Activated CD8-positive, alpha-beta T cell treated with anti-CD3 and anti-CD28 coated beads, Interleukin-2, amount 10 ng/mL, durations not matched to agents 7 days and 5 days (primary cell): ENCODE measurements around the gene TNNI2. TPM values are rescaled to one million over a fixed set of nuclear protein-coding genes. Genes with fewer than 3 reads are reported as not detected.

Source experiments
- ATAC-seq: fragments of 150-1000 bp; cut with Tn5 transposase; one replicate; pipeline ENCODE4 v1.10.0; 2021; ENCODE audit warnings: moderate library complexity
- CTCF ChIA-PET: fragments of 350-600 bp; sonication (Branson Sonifier 250); formaldehyde crosslinking; loops from one replicate; lab custom pipeline; 2021; ENCODE audit warnings: antibody characterized with exemption; lab: Charles Lee
- POLR2A ChIA-PET: fragments of 350-600 bp; sonication (Branson Sonifier 250); formaldehyde crosslinking; loops from one replicate; lab custom pipeline; 2021; ENCODE audit warnings: antibody characterized with exemption; lab: Charles Lee
- DNase-seq: peaks from one replicate; pipeline ENCODE4 v3.0.0-alpha.2; 2020
- H3K27ac Mint-ChIP-seq: one replicate; pipeline ENCODE4 v1.8.0; 2021; ENCODE audit warnings: mild to moderate bottlenecking, mixed read lengths
- H3K27me3 Mint-ChIP-seq: one replicate; pipeline ENCODE4 v1.8.0; 2021; ENCODE audit warnings: low read depth, mixed read lengths
- H3K36me3 Mint-ChIP-seq: one replicate; pipeline ENCODE4 v1.8.0; 2021; ENCODE audit warnings: low read depth, mixed read lengths
- H3K4me1 Mint-ChIP-seq: one replicate; pipeline ENCODE4 v1.8.0; 2021; ENCODE audit warnings: low read depth, mixed read lengths
- H3K4me3 Mint-ChIP-seq: one replicate; pipeline ENCODE4 v1.8.0; 2021; ENCODE audit warnings: mild to moderate bottlenecking, mixed read lengths
- H3K9me3 Mint-ChIP-seq: one replicate; pipeline ENCODE4 v1.8.0; 2022; ENCODE audit warnings: mixed read lengths; ENCODE audit not compliant: insufficient read depth
- microRNA-seq: library from miRNA; unstranded; fragments of <30 nt; microRNA quantifications from one replicate; pipeline ENCODE4 v1.2.0, GENCODE V29; 2022
- total RNA-seq, 2 experiments: library from RNA; stranded (reverse); gene quantifications; one replicate each; pipeline ENCODE4 v1.2.3, GENCODE V29; 2021

TNNI2 gene
- total RNA-seq, 2 experiments from 2014 or later, result 0.50 TPM; not detected in 1

- peaks cover 54% of the 10 kb centered on the region for H3K4me1 Mint-ChIP-seq
- peaks cover 42% of the 10 kb centered on the region for H3K36me3 Mint-ChIP-seq
- POLR2A ChIA-PET, result interaction anchor here (0.7 to 3.3 kb wide), 6 partner anchors 13 to 59 kb away, joined by 3 to 46 read pairs (median 9); partner anchors contain the start of genes LSP1 and TNNT3
- no peaks in the 10 kb centered on the region for H3K9me3 Mint-ChIP-seq
- H3K27ac Mint-ChIP-seq, result peak overlapping the region; percentile 88
- CTCF ChIA-PET, result interaction anchor here (0.8 to 4.0 kb wide), 7 partner anchors 28 to 195 kb away, joined by 3 to 15 read pairs (median 4); partner anchors contain the start of genes LSP1 and TNNI2
- DNase-seq (peak; percentile 91), ATAC-seq (peak; percentile 75)
- H3K27me3 Mint-ChIP-seq, result no peaks in the 10 kb centered on the region
- peak overlapping the region; percentile 70 for H3K4me3 Mint-ChIP-seq
Observed at GRCh38 chr11:1889224-1889930, 50.6 kb downstream of the TNNI2 start.

GRCh38 chr11:1889941-1890855 lies 51.4 kb downstream of the TNNI2 start:
- Mint-ChIP-seq H3K27ac (peak overlapping the region; percentile 88), H3K4me3 (peak overlapping the region; percentile 70), H3K27me3 (peaks cover 5% of the 10 kb centered on the region), H3K4me1 (peaks cover 54% of the 10 kb centered on the region), H3K9me3 (no peaks in the 10 kb centered on the region), H3K36me3 (peaks cover 42% of the 10 kb centered on the region)
- ChIA-PET CTCF (interaction anchor here (1.2 to 4.0 kb wide), 10 partner anchors 8 to 261 kb away, joined by 3 to 20 read pairs (median 4); partner anchors contain the start of gene LSP1), POLR2A (interaction anchor here (1.2 to 3.3 kb wide), 5 partner anchors 29 to 132 kb away, joined by 3 to 46 read pairs (median 7); partner anchors contain the start of gene TNNT3)
- peak; percentile 12 for ATAC-seq
- peak; percentile 41 for DNase-seq

Small RNA genes within 50 kb of the gene (microRNA-seq; reads per million reads assigned to microRNA genes)
- gene MIR4298 (not detected), gene MIR7847 (not detected)

Other genes with a start within 250 kb of the TNNI2 start
- not detected for gene KRTAP5-2, start 240.7 kb upstream of the TNNI2 start, total RNA-seq
- not detected for gene KRTAP5-3, start 230.5 kb upstream of the TNNI2 start, total RNA-seq
- not detected for gene KRTAP5-4, start 216.8 kb upstream of the TNNI2 start, total RNA-seq
- gene KRTAP5-5, start 209.2 kb upstream of the TNNI2 start, total RNA-seq, result not detected
- not detected for gene KRTAP5-6, start 141.8 kb upstream of the TNNI2 start, total RNA-seq
- 1 to 10 TPM in 1 of 2 experiments, under 1 TPM in 1; 0.63 to 1.0 TPM for gene IFITM10, start 88.4 kb upstream of the TNNI2 start, total RNA-seq
- 100 to 1,000 TPM; 153 to 172 TPM for gene CTSD, start 75.1 kb upstream of the TNNI2 start, total RNA-seq
- not detected for gene SYT8, start 4.0 kb upstream of the TNNI2 start, total RNA-seq
- 100 to 1,000 TPM; 463 to 477 TPM for gene LSP1, start 14.1 kb downstream of the TNNI2 start, total RNA-seq
- under 1 TPM in 1 of 2 experiments, not detected in 1; 0.08 TPM for gene PRR33, start 52.9 kb downstream of the TNNI2 start, total RNA-seq
- gene TNNT3, start 80.7 kb downstream of the TNNI2 start, total RNA-seq, result 1 to 10 TPM; 2.6 to 2.8 TPM
- gene MRPL23, start 108.4 kb downstream of the TNNI2 start, total RNA-seq, result 100 to 1,000 TPM; 109 to 110 TPM
- not detected for gene H19, start 158.9 kb downstream of the TNNI2 start, total RNA-seq